Left renal pelvis (tissue), 4 donors: ENCODE data around the gene BRICD5. TPM values are rescaled to one million over a fixed set of nuclear protein-coding genes. Genes with fewer than 3 reads are reported as not detected.
A peak's percentile ranks its signal among the peaks of the same experiment; 100 is the strongest.

ENCODE experiments used
- DNase-seq, 4 donors: peaks; one replicate each; pipeline ENCODE4 v3.0.0-alpha.2; 2013; ENCODE audit warnings: low read depth in 4 of 4, low spot score in 3 of 4
- polyA plus RNA-seq, 4 donors: library from polyadenylated mRNA; unstranded; fragments of 120-200 nt; gene quantifications; one replicate each; pipeline ENCODE4 v1.2.1, GENCODE V29; 2013; ENCODE audit not compliant: insufficient read length in 4 of 4

BRICD5 gene
- polyA plus RNA-seq, 4 donors = 4.6 to 11.5 (median 5.4) TPM

GRCh38 chr16:2226245-2226793 lies 15.7 kb upstream of the BRICD5 start:
- no peak for DNase-seq

GRCh38 chr16:2223942-2224486 lies 13.4 kb upstream of the BRICD5 start:
- no peak for DNase-seq

GRCh38 chr16:2223221-2223941 lies 12.7 kb upstream of the BRICD5 start, which contains the start of gene E4F1:
E4F1 (plus strand) TSS chr16:2223591; CDS start chr16:2223614, 23 bp downstream.
- DNase-seq = peak; percentile 94 to 97 (median 97)

GRCh38 chr16:2216330-2216729 lies 5.7 kb upstream of the BRICD5 start:
- DNase-seq = no peak

- DNase-seq = no peak
Observed at GRCh38 chr16:2214719-2214968, 4.0 kb upstream of the BRICD5 start, which contains the start of gene PGP. PGP (minus strand) TSS chr16:2214840; CDS start chr16:2214777, 63 bp downstream.

GRCh38 chr16:2213817-2214718 lies 3.4 kb upstream of the BRICD5 start:
- no peak for DNase-seq

GRCh38 chr16:2212362-2213324 lies 2.0 kb upstream of the BRICD5 start:
- no peak for DNase-seq

GRCh38 chr16:2211923-2212347 lies 1.3 kb upstream of the BRICD5 start:
- DNase-seq = no peak

GRCh38 chr16:2210009-2210332 lies 692 bp downstream of the BRICD5 start:
- no peak for DNase-seq

GRCh38 chr16:2209258-2210008 lies 1.2 kb downstream of the BRICD5 start:
- DNase-seq = no peak

GRCh38 chr16:2208772-2209171 lies 1.9 kb downstream of the BRICD5 start:
- no peak for DNase-seq

- no peak for DNase-seq
Observed at GRCh38 chr16:2208308-2208707, 2.4 kb downstream of the BRICD5 start.

GRCh38 chr16:2207872-2208271 lies 2.8 kb downstream of the BRICD5 start:
- no peak for DNase-seq

- no peak for DNase-seq
Observed at GRCh38 chr16:2206780-2207433, 3.8 kb downstream of the BRICD5 start.

- DNase-seq = no peak
Observed at GRCh38 chr16:2206420-2206779, 4.3 kb downstream of the BRICD5 start.

- no peak for DNase-seq
Observed at GRCh38 chr16:2205967-2206313, 4.7 kb downstream of the BRICD5 start.

- peak; percentile 73 to 85 (median 78) for DNase-seq
Observed at GRCh38 chr16:2205104-2205966, 5.3 kb downstream of the BRICD5 start, which contains the start of gene MLST8. MLST8 (plus strand) TSS chr16:2205454; CDS start chr16:2206086, 632 bp downstream.
